B cell (primary cell): ENCODE data around the gene CADM1. TPM values are rescaled to one million over a fixed set of nuclear protein-coding genes. Genes with fewer than 3 reads are reported as not detected.

Source experiments
- ATAC-seq: fragments of 200-7000 bp; cut with Tn5 transposase; one replicate; pipeline ENCODE4 v1.10.0; 2021; ENCODE audit warnings: low read depth, mild to moderate bottlenecking, moderate number of reproducible peaks, moderate library complexity
- CTCF ChIA-PET: fragments of 350-600 bp; sonication (Branson Sonifier 250); formaldehyde crosslinking; loops from one replicate; lab custom pipeline; 2021; ENCODE audit warnings: antibody characterized with exemption, inconsistent platforms; lab: Charles Lee
- POLR2A ChIA-PET: fragments of 350-600 bp; sonication (Branson Sonifier 250); formaldehyde crosslinking; loops from one replicate; lab custom pipeline; 2021; ENCODE audit warnings: antibody characterized with exemption; lab: Charles Lee
- DNase-seq: peaks from one replicate; pipeline ENCODE4 v3.0.0; 2013
- H2AFZ ChIP-seq: 2 replicates; pipeline ENCODE4 v1.6.1; 2012; ENCODE audit warnings: mild to moderate bottlenecking, low read depth, low read length; ENCODE audit not compliant: insufficient read depth, poor library complexity, severe bottlenecking
- H3K27ac ChIP-seq, 2 donors: 1 replicate in 1 of 2; 2 replicates in 1 of 2; pipeline ENCODE4 v1.5.1; 2012 to 2013; ENCODE audit warnings: low read length in 2 of 2, mild to moderate bottlenecking in 2 of 2, moderate library complexity in 1 of 2
- H3K27me3 ChIP-seq, 4 experiments: fragments of 200-600 bp in 1 of 4; sonication (generic) in 1 of 4; replicated peaks in 1 of 4; 1 replicate in 2 of 4; 2 replicates in 2 of 4; pipeline versions ENCODE4 v1.6.1 to v1.7.0; 2013 to 2016; ENCODE audit warnings: low read length in 3 of 4, mild to moderate bottlenecking in 2 of 4, mixed read lengths in 1 of 4, moderate library complexity in 1 of 4; ENCODE audit not compliant: insufficient read depth in 4 of 4, control insufficient read depth in 3 of 4; ENCODE audit errors: control extremely low read depth in 1 of 4
- H3K36me3 ChIP-seq, 2 experiments: replicated peaks in 1 of 2; 1 replicate in 1 of 2; 2 replicates in 1 of 2; pipeline versions ENCODE4 v1.6.1 to v1.7.1; 2013; ENCODE audit warnings: low read length in 1 of 2; ENCODE audit not compliant: insufficient read depth in 2 of 2, control insufficient read depth in 1 of 2; ENCODE audit errors: control extremely low read depth in 1 of 2, extremely low read depth in 1 of 2
- H3K4me1 ChIP-seq, 2 donors: fragments of 200-600 bp in 1 of 2; sonication (generic) in 1 of 2; 1 replicate in 1 of 2; 2 replicates in 1 of 2; pipeline versions ENCODE4 v1.5.1 to v1.6.1; 2013 to 2017; ENCODE audit warnings: low read length in 2 of 2; ENCODE audit not compliant: control insufficient read depth in 2 of 2, insufficient read depth in 2 of 2
- H3K4me2 ChIP-seq: replicated peaks from 2 replicates; pipeline ENCODE3; 2012; ENCODE audit warnings: mild to moderate bottlenecking, low read depth, low read length; ENCODE audit not compliant: poor library complexity, severe bottlenecking
- H3K4me3 ChIP-seq, 5 experiments: fragments of 200-600 bp in 1 of 5; sonication (generic) in 1 of 5; 1 replicate in 3 of 5; 2 replicates in 2 of 5; pipeline versions ENCODE4 v1.5.1 to v1.7.0; 2011 to 2016; ENCODE audit warnings: low read length in 4 of 5, mild to moderate bottlenecking in 4 of 5, low read depth in 2 of 5, control low read depth in 1 of 5, moderate library complexity in 1 of 5; ENCODE audit not compliant: insufficient read depth in 1 of 5; ENCODE audit errors: control extremely low read depth in 1 of 5, extremely low read depth in 1 of 5
- H3K79me2 ChIP-seq: fragments of 200-600 bp; sonication (generic); one replicate; pipeline ENCODE4 v1.6.0; 2016; ENCODE audit warnings: low read length; ENCODE audit not compliant: control insufficient read depth, insufficient read depth
- H3K9ac ChIP-seq: fragments of 200-600 bp; sonication (generic); 2 replicates; pipeline ENCODE4 v1.6.1; 2017; ENCODE audit warnings: mild to moderate bottlenecking, low read length, moderate library complexity
- H3K9me3 ChIP-seq, 3 donors: one replicate each; pipeline versions ENCODE4 v1.6.1 to v1.7.1; 2013; ENCODE audit warnings: low read length in 2 of 3; ENCODE audit not compliant: control insufficient read depth in 2 of 3, insufficient read depth in 1 of 3; ENCODE audit errors: control extremely low read depth in 1 of 3
- H4K20me1 ChIP-seq: 2 replicates; pipeline ENCODE4 v1.6.0; 2012; ENCODE audit warnings: mild to moderate bottlenecking, low read length; ENCODE audit not compliant: insufficient read depth, control insufficient read depth, poor library complexity, severe bottlenecking
- H3K27ac Mint-ChIP-seq: one replicate; pipeline ENCODE4 v1.8.0; 2021; ENCODE audit warnings: mixed read lengths
- H3K27me3 Mint-ChIP-seq: one replicate; pipeline ENCODE4 v1.8.0; 2021; ENCODE audit warnings: mixed read lengths
- H3K4me1 Mint-ChIP-seq: one replicate; pipeline ENCODE4 v1.8.0; 2021; ENCODE audit warnings: mixed read lengths
- H3K4me3 Mint-ChIP-seq: one replicate; pipeline ENCODE4 v1.8.0; 2021; ENCODE audit warnings: mixed read lengths
- H3K9me3 Mint-ChIP-seq: one replicate; pipeline ENCODE4 v1.8.0; 2022; ENCODE audit warnings: mixed read lengths; ENCODE audit not compliant: insufficient read depth
- CTCF ChIP-seq: fragments of 200-600 bp; IDR thresholded peaks from one replicate; pipeline ENCODE4 v1.8.0; 2022; ENCODE audit warnings: antibody characterized with exemption, mild to moderate bottlenecking
- EZH2 ChIP-seq: IDR thresholded peaks from 2 replicates; pipeline ENCODE4 v1.6.1; 2012; ENCODE audit warnings: borderline replicate concordance, low read depth, mild to moderate bottlenecking, moderate library complexity, low read length; ENCODE audit not compliant: insufficient read depth, poor library complexity, severe bottlenecking
- WGBS: methylation state at CpG from one replicate; pipeline ENCODE4 v1.1.5; 2013; ENCODE audit warnings: missing lambda C conversion rate; ENCODE audit not compliant: insufficient coverage; 5-methylcytosine and 5-hydroxymethylcytosine counted together
- intact Hi-C: fragments of 100-400 bp; cut with micrococcal nuclease; formaldehyde crosslinking; loops from one replicate; pipeline ENCODE4 v1.10.0; 2022
- polyA plus RNA-seq: library from polyadenylated mRNA; depleted of rRNA; stranded (reverse); fragments of >200 nt; gene quantifications from 2 replicates; pipeline ENCODE4 v1.2.3, GENCODE V29; 2012
- total RNA-seq, 2 donors: library from RNA; stranded (reverse); fragments of 120-200 nt in 1 of 2; gene quantifications; 1 replicate in 1 of 2; 2 replicates in 1 of 2; pipeline versions ENCODE4 v1.2.3 to v1.2.4, GENCODE V29; 2013 to 2022

CADM1 gene
- total and polyA plus RNA-seq, 2 donors (not counting 1 experiment from before 2014, with no cell fraction given) = 0.43 to 0.49 TPM

DNA sequence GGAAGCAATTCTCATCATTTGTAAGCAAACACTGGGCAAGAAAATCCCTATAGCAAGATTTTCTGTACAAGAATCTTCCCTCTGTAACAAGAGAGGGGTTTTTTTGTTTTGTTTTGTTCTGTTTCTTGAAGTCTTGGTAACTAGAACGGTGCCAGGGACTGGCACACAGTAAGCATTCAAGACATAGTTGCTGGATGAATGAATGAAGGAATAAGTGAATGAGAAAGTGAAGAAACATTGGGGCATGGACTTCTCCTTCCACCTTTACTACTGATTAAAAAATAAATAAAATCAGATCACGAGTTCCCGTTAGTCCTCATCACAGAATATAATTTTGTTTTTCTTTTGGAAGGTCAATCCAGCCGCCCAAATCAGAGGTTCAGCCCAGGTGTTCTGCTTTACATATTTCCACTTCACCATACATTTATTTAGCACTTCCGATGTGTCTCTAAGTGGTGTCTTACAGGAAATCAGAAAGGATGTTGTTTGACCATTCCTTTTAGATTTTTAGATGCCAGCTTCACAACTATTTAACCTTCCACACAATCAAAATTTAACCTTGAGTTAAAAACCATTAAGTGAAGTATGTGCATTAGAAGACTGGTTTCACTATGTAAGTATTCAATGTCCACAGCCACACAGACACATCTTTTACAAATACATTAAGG is 281.2 kb downstream of the CADM1 start:
- H3K4me2 ChIP-seq = no peak overlapping the region
- peak; percentile 33 for ATAC-seq
- peak overlapping the region in 1 of 2 donors; percentile 29 for H3K27ac ChIP-seq
- H3K9me3 ChIP-seq = no peaks in the 10 kb centered on the region
- H3K27me3 Mint-ChIP-seq = peaks cover 5% of the 10 kb centered on the region
- intact Hi-C loops = no loop called here
- H4K20me1 ChIP-seq = no peaks in the 10 kb centered on the region
- H3K27ac Mint-ChIP-seq = no peak overlapping the region
- no peaks in the 10 kb centered on the region for H3K79me2 ChIP-seq
- peak overlapping the region; percentile 8 for H3K4me3 Mint-ChIP-seq
- H3K36me3 ChIP-seq = no peaks in the 10 kb centered on the region
- no peak overlapping the region for H2AFZ ChIP-seq
- POLR2A ChIA-PET = no interaction called here
- no peak overlapping the region for H3K4me3 ChIP-seq
- peaks cover 0 to 12% of the 10 kb centered on the region in 2 donors for H3K4me1 ChIP-seq
- CTCF ChIA-PET = no interaction called here
- peak; percentile 9 for DNase-seq
- TF ChIP-seq CTCF (no peak), EZH2 (no peak)
- no peaks in the 10 kb centered on the region for H3K9me3 Mint-ChIP-seq
- H3K9ac ChIP-seq = no peak overlapping the region
- no peaks in the 10 kb centered on the region for H3K27me3 ChIP-seq
- no CpG with 5 or more reads among the region's 5 CpGs for WGBS
- peaks cover 11% of the 10 kb centered on the region for H3K4me1 Mint-ChIP-seq

DNA sequence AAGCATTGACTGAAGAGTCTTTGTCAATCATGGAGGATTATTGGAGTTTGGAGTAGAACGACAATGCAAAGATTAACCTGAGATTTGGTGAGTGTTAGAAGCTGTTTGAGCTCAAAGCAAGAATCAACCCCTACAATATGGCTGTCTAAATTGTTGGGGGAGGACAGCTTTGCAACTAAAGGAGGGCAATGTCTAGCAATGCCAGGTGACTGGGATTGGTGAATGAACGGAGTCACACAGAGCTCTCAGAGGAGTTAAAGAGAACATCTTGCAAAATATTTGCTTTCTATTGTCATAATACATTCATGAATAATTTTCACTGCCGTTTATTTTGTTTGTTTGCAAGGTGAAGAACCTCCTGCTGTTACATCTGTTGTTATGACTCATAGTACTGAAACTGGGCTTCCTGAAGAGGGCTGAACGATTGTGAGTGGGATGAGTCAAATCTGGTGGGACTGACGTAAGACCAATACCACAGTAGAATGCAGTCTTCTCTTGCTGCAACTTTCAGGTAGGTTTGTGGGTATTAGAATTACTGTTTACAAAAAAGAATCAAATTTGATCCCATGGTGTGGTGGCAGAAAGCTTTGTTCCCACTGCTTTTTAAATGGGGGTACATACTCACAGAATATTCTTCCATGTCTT is 281.9 kb downstream of the CADM1 start:
- DNase-seq = peak; percentile 18
- Histone ChIP-seq H3K9me3 (no peaks in the 10 kb centered on the region), H3K27me3 (no peaks in the 10 kb centered on the region), H3K27ac (peak overlapping the region; percentile 21 to 29), H2AFZ (no peak overlapping the region), H4K20me1 (no peaks in the 10 kb centered on the region), H3K9ac (no peak overlapping the region), H3K4me3 (no peak overlapping the region), H3K36me3 (no peaks in the 10 kb centered on the region), H3K79me2 (no peaks in the 10 kb centered on the region), H3K4me2 (no peak overlapping the region), H3K4me1 (peaks cover 0 to 12% of the 10 kb centered on the region in 2 donors)
- no peaks in the 10 kb centered on the region for H3K9me3 Mint-ChIP-seq
- 40% methylated on average over 1 of the region's 5 CpGs for WGBS
- peaks cover 5% of the 10 kb centered on the region for H3K27me3 Mint-ChIP-seq
- H3K27ac Mint-ChIP-seq = no peak overlapping the region
- peak overlapping the region; percentile 8 for H3K4me3 Mint-ChIP-seq
- POLR2A ChIA-PET = no interaction called here
- peak; percentile 62 for ATAC-seq
- H3K4me1 Mint-ChIP-seq = peaks cover 11% of the 10 kb centered on the region
- TF ChIP-seq CTCF (no peak), EZH2 (no peak)
- CTCF ChIA-PET = no interaction called here
- intact Hi-C loops = no loop called here
